DND-41 (cell line): ENCODE data around the gene DSTN.

Experiments used
- ATAC-seq: fragments of 200-7000 bp; cut with Tn5 transposase; 3 replicates; pipeline ENCODE4 v1.9.1; 2021; ENCODE audit warnings: low read depth; ENCODE audit not compliant: insufficient read depth
- DNase-seq: peaks from one replicate; pipeline ENCODE4 v3.0.0-alpha.2; 2020
- H2AFZ ChIP-seq: 2 replicates; pipeline ENCODE4 v1.6.0; 2012; ENCODE audit warnings: low read depth, low read length
- H3K27ac ChIP-seq: 2 replicates; pipeline ENCODE4 v1.5.1; 2012; ENCODE audit warnings: low read length, inconsistent platforms
- H3K27me3 ChIP-seq: fragments of 200-600 bp; sonication (generic); 2 replicates; pipeline ENCODE4 v1.6.0; 2012; ENCODE audit warnings: low read length, mild to moderate bottlenecking, inconsistent platforms; ENCODE audit not compliant: insufficient read depth, poor library complexity
- H3K36me3 ChIP-seq: 2 replicates; pipeline ENCODE4 v1.5.1; 2012; ENCODE audit warnings: low read length, inconsistent platforms; ENCODE audit not compliant: insufficient read depth
- H3K4me1 ChIP-seq: 2 replicates; pipeline ENCODE4 v1.5.1; 2012; ENCODE audit warnings: mild to moderate bottlenecking, low read length; ENCODE audit not compliant: insufficient read depth
- H3K4me2 ChIP-seq: 2 replicates; pipeline ENCODE4 v1.6.0; 2012; ENCODE audit warnings: mild to moderate bottlenecking, moderate library complexity, low read length, inconsistent platforms; ENCODE audit not compliant: insufficient read depth
- H3K4me3 ChIP-seq, 2 experiments: fragments of 200-600 bp in 1 of 2; shearing (Covaris generic) in 1 of 2; 2 replicates each; pipeline ENCODE4 v1.5.1; 2012 to 2016; ENCODE audit warnings: inconsistent platforms in 2 of 2, low read length in 2 of 2, mild to moderate bottlenecking in 2 of 2, low read depth in 1 of 2, moderate library complexity in 1 of 2
- H3K79me2 ChIP-seq: 2 replicates; pipeline ENCODE4 v1.6.0; 2012; ENCODE audit warnings: low read length, inconsistent platforms; ENCODE audit not compliant: insufficient read depth
- H3K9ac ChIP-seq: 2 replicates; pipeline ENCODE4 v1.6.0; 2012; ENCODE audit warnings: low read depth, mild to moderate bottlenecking, inconsistent platforms, low read length, moderate library complexity
- H3K9me3 ChIP-seq: 2 replicates; pipeline ENCODE4 v1.5.1; 2012; ENCODE audit warnings: low read length, moderate library complexity, mild to moderate bottlenecking, inconsistent platforms; ENCODE audit not compliant: insufficient read depth, severe bottlenecking
- H4K20me1 ChIP-seq: 2 replicates; pipeline ENCODE4 v1.6.0; 2012; ENCODE audit warnings: low read length; ENCODE audit not compliant: insufficient read depth
- EZH2 ChIP-seq: IDR thresholded peaks from 3 replicates; pipeline ENCODE4 v1.6.1; 2012; ENCODE audit warnings: borderline replicate concordance, low read depth, mild to moderate bottlenecking, moderate library complexity, low read length, inconsistent platforms; ENCODE audit not compliant: severe bottlenecking
- TF ChIP-seq, protein P1 (sequence below): IDR thresholded peaks from 2 replicates; pipeline ENCODE4 v1.5.1; 2012; ENCODE audit warnings: borderline replicate concordance, low read length, moderate library complexity, mild to moderate bottlenecking; ENCODE audit not compliant: poor library complexity, severe bottlenecking; ENCODE audit errors: extremely low read depth

The DSTN gene

DNA sequence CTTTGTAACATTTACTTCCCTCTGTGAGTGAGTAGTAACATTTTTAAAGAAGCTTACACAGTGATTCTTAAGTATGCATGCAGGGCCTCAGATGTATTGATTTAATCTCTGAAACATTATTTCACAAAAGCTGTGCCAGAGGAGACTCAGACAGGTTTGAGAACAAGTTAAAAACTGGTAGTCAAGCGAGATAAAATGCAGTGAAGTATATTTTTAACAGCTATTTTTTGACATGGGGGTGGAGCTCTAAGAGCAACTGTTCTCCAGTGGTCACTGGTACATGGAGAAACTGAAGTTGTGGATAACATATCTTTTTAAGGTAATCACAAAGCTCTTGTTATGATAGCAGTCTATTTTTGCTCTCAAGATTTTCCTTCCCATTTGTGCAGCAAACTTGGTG, 20.4 kb downstream of the DSTN start:
- no peak overlapping the region for H3K9ac ChIP-seq
- no peak overlapping the region for H2AFZ ChIP-seq
- H3K27ac ChIP-seq: no peak overlapping the region
- no peak for DNase-seq
- TF ChIP-seq EZH2: no peak
- TF ChIP-seq, protein P1, sequence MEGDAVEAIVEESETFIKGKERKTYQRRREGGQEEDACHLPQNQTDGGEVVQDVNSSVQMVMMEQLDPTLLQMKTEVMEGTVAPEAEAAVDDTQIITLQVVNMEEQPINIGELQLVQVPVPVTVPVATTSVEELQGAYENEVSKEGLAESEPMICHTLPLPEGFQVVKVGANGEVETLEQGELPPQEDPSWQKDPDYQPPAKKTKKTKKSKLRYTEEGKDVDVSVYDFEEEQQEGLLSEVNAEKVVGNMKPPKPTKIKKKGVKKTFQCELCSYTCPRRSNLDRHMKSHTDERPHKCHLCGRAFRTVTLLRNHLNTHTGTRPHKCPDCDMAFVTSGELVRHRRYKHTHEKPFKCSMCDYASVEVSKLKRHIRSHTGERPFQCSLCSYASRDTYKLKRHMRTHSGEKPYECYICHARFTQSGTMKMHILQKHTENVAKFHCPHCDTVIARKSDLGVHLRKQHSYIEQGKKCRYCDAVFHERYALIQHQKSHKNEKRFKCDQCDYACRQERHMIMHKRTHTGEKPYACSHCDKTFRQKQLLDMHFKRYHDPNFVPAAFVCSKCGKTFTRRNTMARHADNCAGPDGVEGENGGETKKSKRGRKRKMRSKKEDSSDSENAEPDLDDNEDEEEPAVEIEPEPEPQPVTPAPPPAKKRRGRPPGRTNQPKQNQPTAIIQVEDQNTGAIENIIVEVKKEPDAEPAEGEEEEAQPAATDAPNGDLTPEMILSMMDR: no peak
- no peak overlapping the region for H3K4me3 ChIP-seq
- H3K27me3 ChIP-seq: no peaks in the 10 kb centered on the region
- no peaks in the 10 kb centered on the region for H3K36me3 ChIP-seq
- ATAC-seq: no peak
- no peaks in the 10 kb centered on the region for H3K9me3 ChIP-seq
- H3K79me2 ChIP-seq: no peaks in the 10 kb centered on the region
- H3K4me1 ChIP-seq: no peaks in the 10 kb centered on the region
- H4K20me1 ChIP-seq: peaks cover 8% of the 10 kb centered on the region; the same call in 1 of the 2 replicates
- H3K4me2 ChIP-seq: no peak overlapping the region

DNA sequence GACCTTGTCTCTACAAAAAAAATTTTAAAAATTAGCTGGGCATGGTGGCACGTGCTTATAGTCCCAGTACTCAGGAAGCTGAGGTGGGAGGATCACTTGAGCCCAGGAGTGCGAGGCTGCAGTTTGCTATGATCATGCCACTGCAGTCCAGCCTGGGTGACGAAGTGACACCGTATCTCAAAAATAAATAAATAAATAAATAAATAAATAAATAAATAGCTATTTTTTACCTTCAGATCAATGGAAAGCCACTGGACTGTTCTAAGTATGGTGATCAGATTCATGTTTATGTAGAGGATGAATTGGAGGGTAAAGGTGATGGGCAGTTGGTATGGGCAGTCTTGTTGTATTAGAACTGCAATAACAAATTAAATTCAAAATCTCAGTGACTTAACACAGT, 24.0 kb downstream of the DSTN start:
- Histone ChIP-seq H3K4me3 (no peak overlapping the region), H3K4me1 (no peaks in the 10 kb centered on the region), H3K9me3 (no peaks in the 10 kb centered on the region), H3K9ac (no peak overlapping the region), H3K27ac (no peak overlapping the region), H3K27me3 (no peaks in the 10 kb centered on the region), H4K20me1 (no peaks in the 10 kb centered on the region), H3K79me2 (no peaks in the 10 kb centered on the region), H3K36me3 (no peaks in the 10 kb centered on the region), H2AFZ (no peak overlapping the region), H3K4me2 (no peak overlapping the region)
- DNase-seq (no peak), ATAC-seq (no peak)
- TF ChIP-seq, protein P1: no peak
- TF ChIP-seq EZH2: no peak

DNA sequence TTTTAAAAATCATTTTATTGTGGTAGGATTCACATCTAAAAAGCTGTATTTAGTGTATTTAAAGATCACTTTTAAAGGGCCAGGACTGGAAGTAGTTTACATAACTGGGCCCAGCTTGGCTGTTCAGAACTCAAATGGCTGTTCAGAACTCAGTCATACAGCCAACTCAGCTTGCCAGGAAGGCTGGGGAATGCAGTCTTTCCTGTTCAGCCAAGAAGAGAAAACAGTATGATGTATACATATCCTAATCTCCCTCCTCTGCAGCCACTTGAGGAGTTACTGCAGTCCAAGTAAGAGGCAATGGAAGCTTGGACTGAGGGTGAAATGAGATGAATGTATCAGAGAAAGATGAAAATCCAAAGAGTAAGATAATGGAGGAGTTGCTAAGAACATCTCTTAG, 24.6 kb downstream of the DSTN start:
- no peak overlapping the region for H3K27ac ChIP-seq
- TF ChIP-seq, protein P1: no peak
- TF ChIP-seq EZH2: no peak
- H3K4me3 ChIP-seq: no peak overlapping the region
- H3K9me3 ChIP-seq: no peaks in the 10 kb centered on the region
- no peak overlapping the region for H2AFZ ChIP-seq
- H3K36me3 ChIP-seq: no peaks in the 10 kb centered on the region
- H3K9ac ChIP-seq: no peak overlapping the region
- H3K27me3 ChIP-seq: no peaks in the 10 kb centered on the region
- H4K20me1 ChIP-seq: peaks cover 4% of the 10 kb centered on the region
- ATAC-seq (no peak), DNase-seq (no peak)
- no peaks in the 10 kb centered on the region for H3K4me1 ChIP-seq
- H3K79me2 ChIP-seq: no peaks in the 10 kb centered on the region
- no peak overlapping the region for H3K4me2 ChIP-seq

DNA sequence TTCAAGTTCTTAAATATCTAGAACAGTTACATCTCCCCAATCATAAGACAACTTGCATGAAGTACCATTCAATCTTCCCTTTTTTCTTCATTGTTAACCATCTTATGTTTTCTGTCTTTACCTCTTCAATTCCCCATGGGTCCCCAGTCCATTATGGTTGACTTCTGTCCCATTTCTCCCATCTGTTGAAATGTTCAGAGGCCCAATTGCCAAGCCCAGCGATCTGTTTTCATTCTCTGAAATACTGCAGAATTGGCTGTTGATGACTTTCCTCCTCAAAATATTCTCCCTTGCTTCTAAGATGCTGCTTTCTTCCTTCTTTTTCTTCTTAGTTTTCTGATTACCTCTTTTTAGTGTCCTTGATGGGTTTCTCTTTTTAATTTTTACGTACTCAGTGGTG, 26.0 kb downstream of the DSTN start:
- no peaks in the 10 kb centered on the region for H3K9me3 ChIP-seq
- H3K4me1 ChIP-seq: no peaks in the 10 kb centered on the region
- H4K20me1 ChIP-seq: peaks cover 6% of the 10 kb centered on the region
- TF ChIP-seq, protein P1: no peak
- TF ChIP-seq EZH2: no peak
- DNase-seq (no peak), ATAC-seq (no peak)
- H2AFZ ChIP-seq: no peak overlapping the region
- H3K4me2 ChIP-seq: no peak overlapping the region
- H3K79me2 ChIP-seq: no peaks in the 10 kb centered on the region
- no peak overlapping the region for H3K4me3 ChIP-seq
- no peak overlapping the region for H3K27ac ChIP-seq
- H3K9ac ChIP-seq: no peak overlapping the region
- H3K27me3 ChIP-seq: no peaks in the 10 kb centered on the region
- no peaks in the 10 kb centered on the region for H3K36me3 ChIP-seq
